ENCODE data around the gene SLFN5. TPM values are rescaled to one million over a fixed set of nuclear protein-coding genes. Genes with fewer than 3 reads are reported as not detected.

Gene SLFN5
- total and polyA plus RNA-seq, 2 of the 13 experiments (the other 11 are each of a cell fraction or from before 2014, with no cell fraction given) = 0.25 to 0.35 TPM

GRCh38 chr17:35314415-35315216 lies 71.7 kb downstream of the SLFN5 start:
- DNase-seq (ENCODE audit: low spot score) (no peak), FAIRE-seq (no peak), ATAC-seq (no peak)
- H3K9me3 ChIP-seq (ENCODE audit: low read length) = no peaks in the 10 kb centered on the region
- no TSS peak for BruUV-seq (replicated peaks)
- H3K4me2 ChIP-seq (ENCODE audit: low read depth, low read length) = no peak overlapping the region
- H3K36me3 ChIP-seq (replicated peaks in 1 of 2; ENCODE audit: control insufficient read depth in 1 of 2, insufficient read depth in 2 of 2, low read length in 2 of 2) = no peaks in the 10 kb centered on the region
- H4K20me1 ChIP-seq (ENCODE audit: insufficient read depth, low read length) = no peaks in the 10 kb centered on the region
- no peak overlapping the region for H3K9ac ChIP-seq (ENCODE audit: insufficient read depth, low read depth, low read length)
- in situ Hi-C loops (cut with HindIII; ENCODE audit: extremely low pct_ligation_motif_present, low pct_unique_long_range_greater_than_20kb) = loop anchor here (5.0 to 25.0 kb wide), 2 partner anchors 223 to 423 kb away; partner anchors contain the start of genes RASL10B and SLFN12L
- ChIA-PET CTCF (ENCODE audit: low intra/inter-chr PET ratio, low total read pairs) (interaction anchor here (1.2 kb wide), 1 partner anchor 219 kb away, joined by 4 read pairs; no protein-coding TSS in a partner anchor), POLR2A (no interaction called here)
- H3K79me2 ChIP-seq (ENCODE audit: insufficient read depth, low read length) = no peaks in the 10 kb centered on the region
- no peak overlapping the region for H3K4me3 ChIP-seq (replicated peaks in 1 of 3; ENCODE audit: insufficient read depth in 1 of 3, low read depth in 2 of 3, low read length in 3 of 3)
- no peak overlapping the region for H2AFZ ChIP-seq (ENCODE audit: low read length)
- H3K27me3 ChIP-seq (ENCODE audit: control insufficient read depth in 1 of 2, insufficient read depth in 2 of 2, low read length in 2 of 2) = no peaks in the 10 kb centered on the region; a peak in 1 of 5 replicates
- intact Hi-C loops (cut with micrococcal nuclease; ENCODE audit: unreplicated experiment) = no loop called here
- H3K27ac ChIP-seq (ENCODE audit: extremely low read length, insufficient read depth, low read length) = no peak overlapping the region
- 10% methylated on average over 4 of the region's 9 CpGs for WGBS (ENCODE audit: low lambda C conversion rate)
- H3K4me1 ChIP-seq (ENCODE audit: insufficient read depth, low read length) = no peaks in the 10 kb centered on the region
- no peak for TF ChIP-seq MXI1 (IDR thresholded peaks at IDR 0.05; ENCODE audit: borderline replicate concordance, low read depth, low read length)
- no peak for TF ChIP-seq WIZ (CRISPR knock-in tag; IDR thresholded peaks at IDR 0.05)
- TF ChIP-seq ARID3A (IDR thresholded peaks at IDR 0.05; ENCODE audit: low read depth, low read length) = no peak
- no peak for TF ChIP-seq SIX1 (CRISPR knock-in tag; IDR thresholded peaks at IDR 0.05; ENCODE audit: borderline replicate concordance)
- no peak for TF ChIP-seq ZNF547 (CRISPR knock-in tag; IDR thresholded peaks at IDR 0.05)
- TF ChIP-seq, protein P1, sequence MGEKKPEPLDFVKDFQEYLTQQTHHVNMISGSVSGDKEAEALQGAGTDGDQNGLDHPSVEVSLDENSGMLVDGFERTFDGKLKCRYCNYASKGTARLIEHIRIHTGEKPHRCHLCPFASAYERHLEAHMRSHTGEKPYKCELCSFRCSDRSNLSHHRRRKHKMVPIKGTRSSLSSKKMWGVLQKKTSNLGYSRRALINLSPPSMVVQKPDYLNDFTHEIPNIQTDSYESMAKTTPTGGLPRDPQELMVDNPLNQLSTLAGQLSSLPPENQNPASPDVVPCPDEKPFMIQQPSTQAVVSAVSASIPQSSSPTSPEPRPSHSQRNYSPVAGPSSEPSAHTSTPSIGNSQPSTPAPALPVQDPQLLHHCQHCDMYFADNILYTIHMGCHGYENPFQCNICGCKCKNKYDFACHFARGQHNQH (CRISPR knock-in tag; IDR thresholded peaks at IDR 0.05) = no peak
- TF ChIP-seq KDM6A (CRISPR knock-in tag; IDR thresholded peaks at IDR 0.05; ENCODE audit: low read depth) = no peak
- TF ChIP-seq SMAD9 (CRISPR knock-in tag; IDR thresholded peaks at IDR 0.05) = no peak
- no peak for TF ChIP-seq ZNF367 (CRISPR knock-in tag; IDR thresholded peaks at IDR 0.05; ENCODE audit: borderline replicate concordance)
- TF ChIP-seq KDM1A (CRISPR knock-in tag; IDR thresholded peaks at IDR 0.05) = no peak
- TF ChIP-seq ZNF878 (CRISPR knock-in tag; IDR thresholded peaks at IDR 0.05) = no peak
- no peak for TF ChIP-seq AHR (CRISPR knock-in tag; IDR thresholded peaks at IDR 0.05)
- no peak for TF ChIP-seq BHLHE40 (IDR thresholded peaks at IDR 0.05; ENCODE audit: low read length)
- no peak for TF ChIP-seq ZNF24 (IDR thresholded peaks at IDR 0.05)
- TF ChIP-seq ATF6 (CRISPR knock-in tag; conservative IDR thresholded peaks at IDR 0.05) = no peak
- TF ChIP-seq MLXIP (CRISPR knock-in tag; IDR thresholded peaks at IDR 0.05; ENCODE audit: borderline replicate concordance) = no peak
- no peak for TF ChIP-seq ZNF775 (CRISPR knock-in tag; IDR thresholded peaks at IDR 0.05; ENCODE audit: borderline replicate concordance)
